GM12878 (cell line): ENCODE data around the gene THADA. TPM values are rescaled to one million over a fixed set of nuclear protein-coding genes. Genes with fewer than 3 reads are reported as not detected.

Experiments used
- ATAC-seq: fragments of 200-7000 bp; cut with Tn5 transposase; 3 replicates; pipeline ENCODE4 v1.9.1; 2020; ENCODE audit warnings: mild to moderate bottlenecking, moderate library complexity
- BruUV-seq: library from RNA; stranded (reverse); fragments of 400-500 nt; replicated peaks from 2 replicates; lab custom pipeline; 2021; lab: Mats Ljungman, UMichigan
- CTCF ChIA-PET: fragments of 300-600 bp; sonication (Branson Sonifier 250); formaldehyde crosslinking; extraction: SDS; loops from one replicate; lab custom pipeline; 2021; ENCODE audit warnings: inconsistent platforms; lab: Yijun Ruan, JAX
- POLR2A ChIA-PET: fragments of 350-600 bp; formaldehyde crosslinking; extraction: SDS; loops from one replicate; lab custom pipeline; 2021; ENCODE audit warnings: inconsistent platforms; lab: Charles Lee
- RAD21 ChIA-PET: fragments of 300-600 bp; sonication (Branson Sonifier 250); formaldehyde crosslinking; loops from one replicate; lab custom pipeline; 2023; ENCODE audit warnings: antibody characterized with exemption; ENCODE audit not compliant: unreplicated experiment; lab: Charles Lee
- SMC1A ChIA-PET: fragments of 300-600 bp; sonication (Branson Sonifier 250); formaldehyde crosslinking; loops from one replicate; lab custom pipeline; 2023; ENCODE audit not compliant: unreplicated experiment, uncharacterized antibody; lab: Charles Lee
- DNase-seq: peaks from one replicate; pipeline ENCODE4 v3.0.0-alpha.2; 2011; ENCODE audit warnings: low read depth, low spot score
- FAIRE-seq: peaks from 3 replicates; lab custom pipeline; 2011; peaks lifted over from hg19 to GRCh38; lab: Jason Lieb, UNC
- H2AFZ ChIP-seq: 2 replicates; pipeline ENCODE4 v1.6.0; 2011; ENCODE audit warnings: low read depth, low read length, control low read depth; ENCODE audit not compliant: control insufficient read depth
- H3K27ac ChIP-seq: 2 replicates; pipeline ENCODE4 v1.5.1; 2011; ENCODE audit warnings: control low read depth; ENCODE audit not compliant: control insufficient read depth, insufficient read depth
- H3K27me3 ChIP-seq, 2 experiments: replicated peaks in 1 of 2; 2 replicates each; pipeline versions ENCODE4 v1.6.0 to v1.6.1; 2011; ENCODE audit warnings: low read length in 1 of 2; ENCODE audit not compliant: control insufficient read depth in 2 of 2, insufficient read depth in 2 of 2
- H3K36me3 ChIP-seq, 2 experiments: 2 replicates each; pipeline ENCODE4 v1.5.1; 2011; ENCODE audit warnings: low read length in 1 of 2; ENCODE audit not compliant: control insufficient read depth in 2 of 2, insufficient read depth in 2 of 2
- H3K4me1 ChIP-seq: 2 replicates; pipeline ENCODE4 v1.6.1; 2011; ENCODE audit warnings: mild to moderate bottlenecking, low read length, moderate library complexity, mixed read lengths; ENCODE audit not compliant: control insufficient read depth, insufficient read depth
- H3K4me2 ChIP-seq: 2 replicates; pipeline ENCODE4 v1.6.0; 2011; ENCODE audit warnings: control low read depth; ENCODE audit not compliant: control insufficient read depth, insufficient read depth
- H3K4me3 ChIP-seq: fragments of 200-600 bp; sonication (generic); 2 replicates; pipeline ENCODE4 v1.5.1; 2016
- H3K79me2 ChIP-seq: 2 replicates; pipeline ENCODE4 v1.6.0; 2011; ENCODE audit warnings: low read length; ENCODE audit not compliant: control insufficient read depth, insufficient read depth
- H3K9ac ChIP-seq: 2 replicates; pipeline ENCODE4 v1.8.0; 2011; ENCODE audit warnings: low read length, control low read depth, mixed read lengths; ENCODE audit not compliant: control insufficient read depth, insufficient read depth
- H3K9me3 ChIP-seq: replicated peaks from 3 replicates; pipeline ENCODE4 v1.5.1; 2011; ENCODE audit warnings: mild to moderate bottlenecking, low read length; ENCODE audit not compliant: control insufficient read depth, insufficient read depth
- H4K20me1 ChIP-seq: 2 replicates; pipeline ENCODE4 v1.6.0; 2011; ENCODE audit not compliant: control insufficient read depth, insufficient read depth
- ATF7 ChIP-seq: fragments of 450-650 bp; IDR thresholded peaks from 2 replicates; pipeline ENCODE4 v1.6.1; 2016; ENCODE audit warnings: low read depth, mild to moderate bottlenecking
- CEBPB ChIP-seq, 2 experiments: fragments of 150-350 bp in 1 of 2; IDR thresholded peaks; 2 replicates each; pipeline ENCODE4 v1.6.1; 2012 to 2014; ENCODE audit warnings: low read depth in 2 of 2, low read length in 2 of 2, borderline replicate concordance in 1 of 2, inconsistent platforms in 1 of 2
- DPF2 ChIP-seq: fragments of 450-650 bp; IDR thresholded peaks from 2 replicates; pipeline ENCODE4 v1.6.1; 2017; ENCODE audit warnings: mild to moderate bottlenecking
- ESRRA ChIP-seq: IDR thresholded peaks from 2 replicates; pipeline ENCODE4 v1.6.1; 2012; ENCODE audit warnings: mild to moderate bottlenecking, low read length, improper control_type of control experiment
- ETV6 ChIP-seq, 2 experiments: fragments of 450-650 bp in 1 of 2; IDR thresholded peaks in 1 of 2; conservative IDR thresholded peaks in 1 of 2; 2 replicates each; pipeline ENCODE4 v1.6.1; 2014; ENCODE audit warnings: antibody characterized with exemption in 1 of 2, borderline replicate concordance in 1 of 2, low read depth in 1 of 2, mild to moderate bottlenecking in 1 of 2, moderate library complexity in 1 of 2
- KLF5 ChIP-seq: fragments of 450-650 bp; IDR thresholded peaks from 2 replicates; pipeline ENCODE4 v1.6.1; 2014; ENCODE audit warnings: mild to moderate bottlenecking; ENCODE audit not compliant: partially characterized antibody
- NFYA ChIP-seq: IDR thresholded peaks from 2 replicates; pipeline ENCODE4 v1.6.1; 2011; ENCODE audit warnings: low read depth, mild to moderate bottlenecking, low read length, improper control_type of control experiment, borderline replicate concordance
- POLR2A ChIP-seq: IDR thresholded peaks from 2 replicates; pipeline ENCODE4 v1.6.1; 2011; ENCODE audit warnings: low read depth, mild to moderate bottlenecking, low read length
- RB1 ChIP-seq: fragments of 450-650 bp; formaldehyde crosslinking; IDR thresholded peaks from 2 replicates; pipeline ENCODE4 v1.6.1; 2017; ENCODE audit warnings: mild to moderate bottlenecking, borderline replicate concordance
- RFX5 ChIP-seq: IDR thresholded peaks from 2 replicates; pipeline ENCODE4 v1.6.1; 2011; ENCODE audit warnings: low read depth, low read length, improper control_type of control experiment
- SP1 ChIP-seq: IDR thresholded peaks from one replicate; pipeline ENCODE4 v1.6.1; 2011; ENCODE audit warnings: low read depth, low read length
- TBL1XR1 ChIP-seq: IDR thresholded peaks from 2 replicates; pipeline ENCODE4 v1.6.1; 2012; ENCODE audit warnings: low read depth, low read length, improper control_type of control experiment
- ZNF217 ChIP-seq: fragments of 450-650 bp; IDR thresholded peaks from 2 replicates; pipeline ENCODE4 v1.6.1; 2017; ENCODE audit warnings: antibody characterized with exemption, mild to moderate bottlenecking
- WGBS: methylation state at CpG from one replicate; pipeline ENCODE4 v1.1.6; 2016; ENCODE audit warnings: low lambda C conversion rate; ENCODE audit not compliant: insufficient replicate concordance, insufficient coverage; ENCODE audit errors: missing lambda C conversion rate; 5-methylcytosine and 5-hydroxymethylcytosine counted together
- in situ Hi-C: fragments of 300-500 bp; cut with MboI; formaldehyde crosslinking; loops from 9 replicates; pipeline ENCODE4 v1.14.3; 2018; ENCODE audit warnings: mixed read lengths
- intact Hi-C: fragments of 100-400 bp; cut with micrococcal nuclease; formaldehyde crosslinking; loops from one replicate; pipeline ENCODE4 v1.14.2; 2022; ENCODE audit not compliant: unreplicated experiment
- polyA plus RNA-seq, 11 experiments: library from polyadenylated mRNA; depleted of rRNA in 4 of 11; unstranded in 6 of 11; stranded (reverse) in 5 of 11; fragments of >200 nt; fragmentation: Nextera tagmentation in 4 of 11; fragmentation: Illumina TruSeq in 1 of 11; extraction: Ambion mirVana in 4 of 11; extraction: Trizol in 1 of 11; gene quantifications; 1 replicate in 1 of 11; 2 replicates in 10 of 11; pipeline versions ENCODE4 v1.2.1 to v1.2.3, GENCODE V29; 2011 to 2016; ENCODE audit warnings: inconsistent platforms in 2 of 11, missing spikeins in 2 of 11, low read depth in 1 of 11
- total RNA-seq, 4 experiments: library from RNA; depleted of rRNA in 3 of 4; stranded (reverse); fragments of >200 nt in 3 of 4; fragmentation: Illumina TruSeq in 1 of 4; extraction: Trizol in 1 of 4; gene quantifications; 2 replicates each; pipeline versions ENCODE4 v1.2.1 to v1.2.3, GENCODE V29; 2013 to 2021
- TF ChIP-seq, protein P1 (sequence below): fragments of 450-650 bp; IDR thresholded peaks from 2 replicates; pipeline ENCODE4 v1.6.1; 2017; ENCODE audit warnings: mild to moderate bottlenecking, moderate library complexity

Gene THADA
- total and polyA plus RNA-seq, 10 of the 15 experiments (the other 5 are each of a cell fraction or from before 2014, with no cell fraction given): 14.6 to 33.2 (median 23.2) TPM

DNA sequence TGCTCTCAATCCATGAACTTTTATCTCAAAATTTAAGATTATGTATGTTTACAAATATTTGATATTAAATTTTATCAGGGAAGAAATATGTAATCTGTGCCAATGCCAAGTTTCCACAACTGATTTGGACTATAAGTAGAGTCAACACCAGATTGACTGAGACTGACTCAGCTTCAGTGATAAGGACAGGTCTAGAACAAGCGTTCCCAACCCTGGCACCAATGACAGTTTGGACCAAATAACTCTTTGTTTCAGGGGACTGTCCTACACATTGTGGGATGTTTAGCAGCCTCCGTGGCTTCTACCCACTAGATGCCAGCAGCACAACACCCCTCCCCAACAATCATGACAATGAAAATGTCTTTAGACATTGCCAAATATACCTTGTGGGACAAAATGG, 165.3 kb downstream of the THADA start:
- BruUV-seq: no TSS peak
- ChIA-PET SMC1A (interaction anchor here (0.5 to 1.0 kb wide), 6 partner anchors 25 to 59 kb away, joined by 3 to 4 read pairs (median 3); no protein-coding TSS in a partner anchor), CTCF (no interaction called here), RAD21 (no interaction called here), POLR2A (interaction anchor here (0.8 to 1.1 kb wide), 4 partner anchors 17 to 65 kb away, joined by 3 read pairs; no protein-coding TSS in a partner anchor)
- Histone ChIP-seq H3K4me1 (peaks cover 14% of the 10 kb centered on the region), H3K4me3 (no peak overlapping the region), H3K36me3 (no peaks in the 10 kb centered on the region; a peak in 2 of 4 replicates), H3K9me3 (no peaks in the 10 kb centered on the region), H4K20me1 (no peaks in the 10 kb centered on the region), H3K9ac (no peak overlapping the region), H3K27me3 (no peaks in the 10 kb centered on the region), H3K4me2 (no peak overlapping the region), H2AFZ (no peak overlapping the region), H3K27ac (no peak overlapping the region), H3K79me2 (no peaks in the 10 kb centered on the region)
- intact Hi-C loops (no loop called here), in situ Hi-C loops (no loop called here)
- FAIRE-seq: no peak
- no peak for ATAC-seq
- TF ChIP-seq POLR2A: no peak
- TF ChIP-seq ESRRA: no peak
- TF ChIP-seq TBL1XR1: no peak
- TF ChIP-seq KLF5: no peak
- no peak for TF ChIP-seq ATF7
- TF ChIP-seq DPF2: no peak
- TF ChIP-seq NFYA: no peak
- no peak for TF ChIP-seq CEBPB (IDR thresholded peaks at IDR 0.05; ENCODE audit: borderline replicate concordance in 1 of 2, low read depth in 2 of 2, low read length in 2 of 2)
- 97% methylated on average over 2 of the region's 2 CpGs for WGBS
- no peak for DNase-seq

DNA sequence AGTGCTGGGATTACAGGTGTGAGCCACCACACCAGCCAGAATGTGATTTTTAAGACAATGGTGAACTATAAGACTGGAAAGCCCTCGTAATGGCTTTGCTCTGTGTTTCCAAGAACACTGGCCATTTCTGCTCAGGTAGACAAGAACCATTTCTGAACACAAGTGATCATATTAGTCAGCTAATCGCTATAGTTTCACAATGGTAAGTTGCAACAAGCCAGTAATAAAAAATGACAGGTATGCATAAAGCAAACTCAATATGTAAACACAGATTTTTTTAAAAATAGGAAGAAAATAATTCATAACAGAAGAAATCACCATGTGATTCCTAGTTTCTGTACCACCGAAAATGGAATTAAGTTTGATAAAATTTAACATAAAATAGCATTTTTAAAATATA, 166.5 kb downstream of the THADA start:
- H4K20me1 ChIP-seq: no peaks in the 10 kb centered on the region
- no peaks in the 10 kb centered on the region for H3K79me2 ChIP-seq
- no peak overlapping the region for H3K27ac ChIP-seq
- H3K9me3 ChIP-seq: no peaks in the 10 kb centered on the region
- DNase-seq: no peak
- intact Hi-C loops (no loop called here), in situ Hi-C loops (no loop called here)
- POLR2A ChIA-PET: interaction anchor here (1.1 kb wide), 1 partner anchor 31 kb away, joined by 3 read pairs; no protein-coding TSS in a partner anchor
- CTCF ChIA-PET: no interaction called here
- H3K27me3 ChIP-seq: no peaks in the 10 kb centered on the region
- SMC1A ChIA-PET: interaction anchor here (1.0 to 2.1 kb wide), 6 partner anchors 25 to 56 kb away, joined by 3 to 7 read pairs (median 3); no protein-coding TSS in a partner anchor
- no peaks in the 10 kb centered on the region; a peak in 2 of 4 replicates for H3K36me3 ChIP-seq
- BruUV-seq: no TSS peak
- peaks cover 26% of the 10 kb centered on the region for H3K4me1 ChIP-seq
- H2AFZ ChIP-seq: no peak overlapping the region
- 53% methylated on average over 3 of the region's 3 CpGs for WGBS
- H3K4me2 ChIP-seq: no peak overlapping the region
- H3K4me3 ChIP-seq: no peak overlapping the region
- ATAC-seq: no peak
- FAIRE-seq: no peak
- no peak overlapping the region for H3K9ac ChIP-seq
- RAD21 ChIA-PET: interaction anchor here (0.7 to 0.8 kb wide), 3 partner anchors 42 to 200 kb away, joined by 3 to 4 read pairs (median 3); no protein-coding TSS in a partner anchor
- TF ChIP-seq ETV6 (conservative IDR thresholded peaks at IDR 0.05 in 1 of 2, IDR thresholded peaks at IDR 0.05 in 1 of 2; ENCODE audit: borderline replicate concordance in 1 of 2, low read depth in 1 of 2): no peak
- TF ChIP-seq, protein P1, sequence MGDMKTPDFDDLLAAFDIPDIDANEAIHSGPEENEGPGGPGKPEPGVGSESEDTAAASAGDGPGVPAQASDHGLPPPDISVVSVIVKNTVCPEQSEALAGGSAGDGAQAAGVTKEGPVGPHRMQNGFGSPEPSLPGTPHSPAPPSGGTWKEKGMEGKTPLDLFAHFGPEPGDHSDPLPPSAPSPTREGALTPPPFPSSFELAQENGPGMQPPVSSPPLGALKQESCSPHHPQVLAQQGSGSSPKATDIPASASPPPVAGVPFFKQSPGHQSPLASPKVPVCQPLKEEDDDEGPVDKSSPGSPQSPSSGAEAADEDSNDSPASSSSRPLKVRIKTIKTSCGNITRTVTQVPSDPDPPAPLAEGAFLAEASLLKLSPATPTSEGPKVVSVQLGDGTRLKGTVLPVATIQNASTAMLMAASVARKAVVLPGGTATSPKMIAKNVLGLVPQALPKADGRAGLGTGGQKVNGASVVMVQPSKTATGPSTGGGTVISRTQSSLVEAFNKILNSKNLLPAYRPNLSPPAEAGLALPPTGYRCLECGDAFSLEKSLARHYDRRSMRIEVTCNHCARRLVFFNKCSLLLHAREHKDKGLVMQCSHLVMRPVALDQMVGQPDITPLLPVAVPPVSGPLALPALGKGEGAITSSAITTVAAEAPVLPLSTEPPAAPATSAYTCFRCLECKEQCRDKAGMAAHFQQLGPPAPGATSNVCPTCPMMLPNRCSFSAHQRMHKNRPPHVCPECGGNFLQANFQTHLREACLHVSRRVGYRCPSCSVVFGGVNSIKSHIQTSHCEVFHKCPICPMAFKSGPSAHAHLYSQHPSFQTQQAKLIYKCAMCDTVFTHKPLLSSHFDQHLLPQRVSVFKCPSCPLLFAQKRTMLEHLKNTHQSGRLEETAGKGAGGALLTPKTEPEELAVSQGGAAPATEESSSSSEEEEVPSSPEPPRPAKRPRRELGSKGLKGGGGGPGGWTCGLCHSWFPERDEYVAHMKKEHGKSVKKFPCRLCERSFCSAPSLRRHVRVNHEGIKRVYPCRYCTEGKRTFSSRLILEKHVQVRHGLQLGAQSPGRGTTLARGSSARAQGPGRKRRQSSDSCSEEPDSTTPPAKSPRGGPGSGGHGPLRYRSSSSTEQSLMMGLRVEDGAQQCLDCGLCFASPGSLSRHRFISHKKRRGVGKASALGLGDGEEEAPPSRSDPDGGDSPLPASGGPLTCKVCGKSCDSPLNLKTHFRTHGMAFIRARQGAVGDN: no peak
- no peak for TF ChIP-seq ZNF217
- TF ChIP-seq RFX5: no peak
- no peak for TF ChIP-seq RB1
- no peak for TF ChIP-seq SP1
